HPDE6-E6E7 (cell line): ENCODE data around the gene RTL1.

Experiments used
- DNase-seq: peaks from one replicate; pipeline ENCODE4 v3.0.0; 2011; ENCODE audit warnings: missing footprints; ENCODE audit errors: extremely low spot score

Gene RTL1

DNA sequence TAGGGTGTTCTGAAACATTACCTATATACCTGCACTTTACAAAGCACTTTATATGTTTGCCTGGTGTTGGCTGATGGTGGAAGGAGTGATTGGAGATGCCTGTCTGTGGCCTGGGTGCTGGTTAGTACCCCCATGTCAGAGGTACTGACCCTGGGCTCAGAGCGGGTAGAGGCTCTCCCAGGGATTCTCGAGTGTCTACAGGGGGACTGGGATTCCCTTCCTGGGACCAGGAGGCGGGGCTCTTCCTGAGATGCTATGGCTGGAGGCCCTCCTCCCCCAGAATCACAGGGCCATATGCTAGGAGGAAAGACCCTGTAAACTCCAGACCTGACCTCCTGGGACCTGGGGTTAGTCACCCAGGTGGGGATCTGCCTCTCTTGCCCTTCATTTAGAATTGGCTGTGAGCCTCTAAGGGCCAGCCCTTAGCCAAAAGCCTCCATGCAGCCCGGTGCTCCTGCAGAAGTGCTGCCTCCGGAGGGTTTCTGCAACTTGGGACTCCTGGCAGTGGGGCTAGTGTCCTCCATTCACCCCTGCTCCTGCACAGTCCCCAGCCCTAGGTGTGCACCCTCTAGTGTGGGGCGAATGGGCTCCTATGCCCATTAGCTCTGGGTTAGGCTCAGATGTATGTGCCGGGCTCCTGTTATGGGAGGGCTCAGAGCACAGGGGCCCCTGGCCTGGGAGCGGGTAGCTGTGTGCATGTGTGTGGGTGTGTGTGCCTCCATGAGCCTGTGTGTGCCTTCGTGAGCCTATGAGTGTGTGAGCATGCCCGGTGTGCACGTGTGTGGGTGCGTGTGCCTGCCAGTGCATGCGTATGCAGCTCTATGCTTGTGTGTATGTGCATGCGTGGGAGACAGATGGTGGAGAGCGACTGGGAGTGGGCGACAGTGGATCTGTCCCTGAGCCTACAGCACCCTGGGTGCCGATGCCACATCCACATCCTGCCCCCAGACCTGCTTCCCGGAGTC is 36.6 kb downstream of the RTL1 start:
- DNase-seq: no peak

DNA sequence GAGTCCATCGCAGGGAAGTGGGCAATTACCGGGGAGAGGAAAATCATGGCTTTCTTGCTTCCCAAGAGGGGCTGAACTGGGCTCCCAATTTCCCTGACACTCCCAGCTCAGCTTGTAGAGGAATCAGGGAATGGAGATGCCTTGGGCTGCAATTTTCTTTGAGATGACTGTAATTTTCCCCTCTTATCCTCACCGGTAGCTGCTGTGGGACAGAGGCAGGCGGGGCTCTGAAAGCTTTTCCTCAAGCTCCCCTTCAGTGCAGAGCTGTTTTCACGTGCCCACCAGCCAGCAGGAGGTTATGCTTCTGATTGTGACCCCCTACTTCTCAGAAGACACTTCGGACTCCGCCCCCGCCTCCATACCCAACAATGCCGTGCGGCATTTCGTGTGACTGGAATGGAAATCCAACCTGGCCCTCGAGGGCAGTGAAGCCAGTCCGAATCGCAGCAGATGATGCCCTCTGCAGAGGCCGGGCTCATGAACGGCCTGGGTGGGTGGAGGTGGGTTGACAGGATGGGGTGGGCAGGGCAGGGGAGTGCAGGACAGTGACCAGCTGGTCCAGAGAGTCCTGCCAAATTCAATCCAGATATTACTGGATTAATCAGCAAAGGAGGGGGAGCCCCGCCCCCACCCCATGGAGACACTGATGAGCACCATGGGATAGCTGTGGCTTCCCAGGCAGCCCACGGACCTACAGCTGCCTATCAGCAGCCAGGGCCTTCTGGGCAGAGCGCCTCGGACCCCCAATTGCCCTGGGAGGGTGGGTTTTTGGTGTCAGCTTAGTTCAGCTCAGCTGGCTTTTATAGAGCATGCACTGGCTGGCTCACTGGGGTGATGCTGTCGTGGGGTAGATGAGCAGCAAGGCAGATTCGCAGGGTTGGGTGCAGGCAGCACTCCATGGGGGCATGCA is 37.6 kb downstream of the RTL1 start:
- no peak for DNase-seq

DNA sequence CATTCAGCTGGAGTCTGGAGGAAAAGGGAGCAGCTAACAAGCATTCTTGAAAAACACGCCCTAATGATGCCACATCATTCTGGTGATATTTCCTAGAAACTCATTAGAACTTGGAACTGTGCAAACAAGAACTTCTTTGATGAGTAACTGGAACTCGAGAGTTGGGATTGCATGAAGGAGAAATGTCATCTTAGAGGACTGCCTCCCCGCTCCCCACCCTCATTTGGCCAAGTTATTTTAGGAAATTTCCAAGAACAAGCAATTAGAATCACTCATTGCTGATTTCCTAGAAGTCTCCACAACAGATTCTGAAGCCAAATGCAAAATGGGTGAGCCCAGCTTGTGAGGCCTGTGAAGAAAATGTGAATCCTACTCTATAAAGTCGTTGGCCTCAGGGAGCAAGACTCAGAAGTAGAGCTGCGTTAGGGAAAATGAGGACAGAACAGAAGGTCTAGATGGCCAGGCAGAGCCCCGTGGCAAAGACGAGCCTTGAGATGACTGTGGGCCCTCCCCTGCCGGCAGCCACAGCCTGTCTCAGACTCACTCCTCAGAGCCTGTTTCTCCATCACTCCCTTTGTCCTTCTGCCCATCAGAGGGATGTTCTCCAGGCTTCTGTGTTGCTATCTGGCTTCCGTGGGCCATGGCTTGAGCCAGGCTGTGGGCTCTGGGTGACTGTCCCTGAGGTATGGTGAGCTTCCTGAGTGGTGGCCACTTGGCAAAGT is 38.4 kb downstream of the RTL1 start:
- no peak for DNase-seq

DNA sequence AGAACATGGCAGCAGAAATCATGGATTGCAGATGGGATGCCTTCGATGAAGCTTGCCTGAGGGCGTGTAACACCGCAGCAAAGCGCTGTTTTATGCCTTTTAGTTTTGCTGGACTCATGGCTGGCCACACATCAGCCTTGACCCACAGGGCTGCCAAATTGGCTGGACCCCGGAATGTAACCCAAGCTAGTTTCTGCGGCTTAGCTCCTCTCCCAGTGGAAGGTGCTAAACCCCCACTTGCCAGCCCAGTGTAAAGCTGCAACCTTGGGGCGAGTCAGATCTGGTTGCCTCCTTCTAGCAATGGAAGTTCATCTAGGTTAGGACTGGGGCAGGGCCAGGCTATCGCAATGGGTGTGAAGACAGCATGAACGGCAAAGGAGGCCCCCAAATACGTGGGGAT is 39.3 kb downstream of the RTL1 start:
- no peak for DNase-seq

DNA sequence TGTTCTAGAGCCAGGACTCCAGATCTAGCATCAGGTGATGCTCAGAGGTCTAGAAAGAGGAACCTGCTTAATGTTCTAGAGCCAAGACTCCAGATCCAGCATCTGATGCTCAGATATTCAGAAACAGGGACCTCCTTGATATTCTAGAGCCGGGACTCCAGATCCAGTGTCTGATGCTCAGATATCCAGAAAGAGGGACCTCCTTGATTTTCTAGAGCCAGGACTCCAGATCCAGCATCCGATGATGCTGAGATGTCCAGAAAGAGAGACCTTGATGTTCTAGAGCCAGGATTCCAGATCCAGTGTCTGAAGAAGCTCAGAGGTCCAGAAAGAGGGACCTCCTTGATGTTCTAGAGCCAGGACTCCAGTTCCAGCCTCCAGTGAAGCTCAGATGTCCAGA is 40.7 kb downstream of the RTL1 start:
- no peak for DNase-seq

DNA sequence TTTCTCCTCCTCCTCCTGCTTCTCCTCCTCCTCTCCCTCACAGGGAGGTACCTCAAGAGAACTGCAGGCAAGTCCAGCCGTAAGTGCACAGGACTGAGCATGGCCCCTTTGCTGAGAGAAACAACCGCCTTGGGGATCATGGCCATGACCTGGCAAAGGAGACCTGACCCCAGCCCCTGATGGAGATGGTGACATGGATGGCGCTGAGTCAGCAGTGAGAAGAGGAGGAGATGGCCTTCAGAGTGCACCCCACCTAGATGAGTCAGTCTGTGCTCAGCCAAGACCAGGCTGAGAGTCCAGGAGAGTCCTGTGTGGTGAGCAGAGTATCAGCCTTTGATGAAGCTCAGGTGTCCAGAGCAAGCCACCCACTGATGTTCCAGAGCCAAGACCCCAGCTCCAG is 41.2 kb downstream of the RTL1 start:
- no peak for DNase-seq

DNA sequence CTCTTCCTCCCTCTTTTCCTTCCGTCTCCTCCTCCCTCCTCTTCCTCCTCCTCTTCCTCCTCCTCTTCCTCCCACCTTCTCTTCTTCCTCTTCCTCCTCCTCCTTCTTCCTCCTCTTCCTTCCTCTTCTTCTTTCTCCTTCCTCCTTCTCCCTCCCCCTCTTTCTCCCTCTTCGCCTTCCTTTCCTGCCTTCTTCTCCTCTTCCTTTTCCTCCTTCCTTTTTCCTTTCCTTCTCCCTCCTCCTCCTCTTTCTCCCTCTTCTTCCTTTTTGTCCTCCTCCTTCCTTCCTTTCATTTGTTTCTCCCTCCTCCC is 41.6 kb downstream of the RTL1 start:
- no peak for DNase-seq

DNA sequence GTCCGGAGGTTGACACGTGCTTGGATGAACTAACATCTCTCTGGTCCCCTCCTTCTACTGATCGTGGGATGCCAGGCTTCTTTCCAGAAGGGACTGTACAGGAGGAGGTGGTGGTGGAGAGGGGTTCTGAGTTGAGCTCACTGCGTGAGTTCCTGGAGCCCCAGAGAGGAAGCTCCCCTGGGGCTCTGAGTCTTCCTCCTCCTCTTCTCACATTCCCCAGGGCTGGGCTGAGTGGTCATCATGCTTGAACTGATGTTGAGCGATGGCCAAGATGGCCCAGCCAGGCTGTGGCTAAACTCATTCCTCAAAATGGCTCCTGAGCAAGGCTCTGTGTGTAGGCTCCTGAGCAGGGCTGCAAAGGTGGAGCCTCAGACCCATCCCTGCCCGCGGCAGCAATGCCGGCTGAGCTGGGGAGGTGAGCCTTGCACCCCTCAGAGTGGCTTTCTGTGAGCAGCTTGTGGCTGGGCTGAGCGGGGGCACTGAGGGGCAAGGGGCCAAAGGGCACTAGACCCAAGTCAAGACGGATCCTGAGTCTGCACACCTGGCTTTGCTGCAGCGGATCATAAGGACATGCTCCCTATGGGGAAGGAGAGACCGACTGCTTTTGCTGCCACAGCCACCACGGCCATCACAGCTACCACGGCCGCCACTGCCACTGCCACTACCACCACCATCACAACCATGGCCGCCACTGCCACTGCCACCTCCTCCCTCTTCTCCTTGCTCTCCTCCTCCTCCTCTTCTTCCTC is 42.2 kb downstream of the RTL1 start:
- DNase-seq: no peak

DNA sequence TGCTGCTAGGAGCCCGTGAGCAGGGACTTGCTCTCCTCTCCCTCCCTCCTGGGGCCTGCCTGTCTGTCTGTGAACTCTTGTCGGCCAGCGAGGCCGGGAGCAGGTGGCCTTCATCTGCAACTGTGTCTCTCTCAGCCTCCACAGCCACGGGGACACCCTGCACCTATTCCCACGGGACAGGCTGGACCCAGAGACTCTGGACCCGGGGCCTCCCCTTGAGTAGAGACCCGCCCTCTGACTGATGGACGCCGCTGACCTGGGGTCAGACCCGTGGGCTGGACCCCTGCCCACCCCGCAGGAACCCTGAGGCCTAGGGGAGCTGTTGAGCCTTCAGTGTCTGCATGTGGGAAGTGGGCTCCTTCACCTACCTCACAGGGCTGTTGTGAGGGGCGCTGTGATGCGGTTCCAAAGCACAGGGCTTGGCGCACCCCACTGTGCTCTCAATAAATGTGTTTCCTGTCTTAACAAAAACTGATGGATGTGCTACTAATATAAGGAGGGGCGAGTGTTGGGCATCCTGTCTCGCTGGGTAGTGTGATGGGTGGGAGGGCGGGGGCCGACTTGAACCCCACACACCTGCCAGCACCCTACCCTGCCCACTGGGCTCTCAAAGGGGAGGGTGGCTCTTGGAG is 42.9 kb downstream of the RTL1 start:
- DNase-seq: no peak

DNA sequence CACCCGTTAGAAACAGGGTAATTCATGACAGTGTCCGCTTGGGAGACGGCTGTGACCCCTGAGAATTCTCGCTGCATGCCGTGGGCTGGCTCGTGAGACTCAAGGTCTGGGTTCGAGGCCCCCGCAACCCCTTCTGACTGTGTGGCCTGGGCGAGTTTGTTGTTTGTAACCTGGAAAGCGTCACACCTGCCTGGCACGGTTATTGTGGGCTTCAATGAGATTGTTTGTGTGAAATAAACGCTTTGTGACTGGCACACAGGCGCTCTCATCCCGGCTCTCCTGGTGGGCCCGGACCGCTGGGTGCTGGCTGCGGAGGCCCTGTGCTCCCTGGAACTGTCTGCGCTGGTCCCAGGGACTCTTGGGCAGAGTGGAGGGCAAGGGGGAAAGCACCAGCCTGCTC is 43.7 kb downstream of the RTL1 start:
- DNase-seq: no peak

DNA sequence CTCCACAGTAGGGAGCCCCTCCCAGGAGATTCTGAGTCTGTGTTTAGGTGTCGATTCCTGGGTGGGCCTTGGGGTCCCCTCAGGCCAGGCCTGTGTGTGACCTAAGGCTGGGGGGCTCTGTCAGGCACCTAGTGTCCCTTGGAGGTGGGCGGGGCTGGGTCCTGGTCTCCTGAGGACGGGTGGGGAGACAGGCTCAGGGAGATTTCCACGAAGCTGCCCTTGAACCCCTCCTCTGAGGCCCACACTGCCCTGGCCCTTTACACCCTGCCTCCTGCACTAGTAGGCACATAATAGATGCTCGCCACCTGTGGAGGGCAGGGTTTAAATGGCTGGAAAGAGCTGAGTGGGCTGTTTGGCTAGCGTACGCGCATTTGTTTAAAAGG is 44.7 kb downstream of the RTL1 start:
- no peak for DNase-seq

DNA sequence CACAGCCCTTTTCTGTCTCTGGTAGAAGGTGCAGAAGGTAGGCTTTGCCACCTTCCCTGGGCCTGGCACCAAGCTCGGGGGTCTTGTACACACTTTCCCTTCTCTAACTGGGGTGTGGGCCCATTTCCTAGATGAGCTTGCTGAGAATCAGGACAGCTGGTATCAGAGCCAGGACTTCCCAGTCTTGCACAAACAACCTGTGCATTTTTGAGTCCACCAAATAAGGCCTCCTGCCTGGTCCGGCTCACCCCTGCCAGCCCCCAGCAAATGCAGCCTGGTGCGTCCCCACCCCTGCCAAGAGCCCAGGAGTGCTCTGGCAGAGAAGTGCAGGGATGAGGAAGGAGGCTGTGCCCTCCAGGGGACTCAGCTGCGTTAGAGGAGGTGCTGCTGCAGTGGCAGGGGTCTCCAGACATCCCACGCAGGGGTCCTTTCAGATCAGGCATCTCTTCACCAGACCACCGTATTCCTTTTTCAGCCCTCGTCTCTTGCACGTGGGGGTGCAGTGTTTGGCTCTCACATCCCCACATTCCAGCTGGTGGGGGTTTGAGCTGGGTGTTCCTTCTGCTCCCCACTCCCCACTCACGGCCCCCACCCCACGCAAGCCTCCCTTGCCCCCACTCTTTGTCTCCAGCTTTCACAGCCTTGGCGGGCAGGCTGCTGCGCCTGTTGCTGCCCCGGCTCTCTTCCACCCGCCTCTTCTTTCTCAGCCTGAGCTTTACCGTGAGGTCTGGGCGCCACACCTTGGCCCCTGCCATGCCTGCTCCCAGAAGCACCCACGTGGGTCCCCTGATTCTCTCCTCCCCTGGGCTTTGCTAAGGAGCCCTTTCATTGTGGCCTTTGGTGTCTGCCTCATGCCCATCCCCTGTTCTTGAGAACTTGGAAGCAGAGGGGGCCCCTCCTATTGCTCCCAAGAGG is 45.3 kb downstream of the RTL1 start:
- no peak for DNase-seq

DNA sequence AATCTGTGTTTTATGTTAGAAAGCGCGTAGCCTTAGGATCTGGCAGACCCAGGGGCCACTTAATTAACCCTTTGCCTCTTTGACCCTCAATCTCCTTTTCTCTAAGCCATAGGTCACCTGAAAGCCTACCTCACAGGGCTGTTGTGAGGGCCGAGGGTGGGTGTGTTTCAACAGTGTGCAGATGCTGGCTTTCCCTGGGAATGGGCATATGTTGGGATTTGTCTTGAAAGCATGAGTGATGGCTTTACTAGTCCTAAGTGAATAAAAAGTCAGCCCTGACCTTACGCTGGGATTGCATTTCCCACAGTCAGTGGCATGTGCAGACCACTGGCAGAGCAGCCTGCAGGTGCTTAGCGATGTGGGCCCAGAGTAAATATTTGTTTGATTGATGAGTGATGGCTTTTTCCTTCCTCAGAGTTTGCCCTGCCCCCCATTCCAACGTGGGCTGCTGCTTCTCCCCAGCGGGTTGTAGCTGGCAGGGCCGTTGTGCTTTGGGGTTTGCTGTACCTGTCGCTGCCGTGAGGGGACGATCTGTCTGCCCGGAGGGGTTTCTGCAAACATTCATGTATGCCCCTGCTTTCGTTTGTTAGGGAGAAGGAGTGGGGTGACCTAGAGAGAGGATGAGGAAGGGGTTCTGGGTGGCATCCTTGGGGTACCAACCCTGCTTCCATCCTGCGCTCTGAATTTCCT is 46.1 kb downstream of the RTL1 start:
- DNase-seq: no peak

DNA sequence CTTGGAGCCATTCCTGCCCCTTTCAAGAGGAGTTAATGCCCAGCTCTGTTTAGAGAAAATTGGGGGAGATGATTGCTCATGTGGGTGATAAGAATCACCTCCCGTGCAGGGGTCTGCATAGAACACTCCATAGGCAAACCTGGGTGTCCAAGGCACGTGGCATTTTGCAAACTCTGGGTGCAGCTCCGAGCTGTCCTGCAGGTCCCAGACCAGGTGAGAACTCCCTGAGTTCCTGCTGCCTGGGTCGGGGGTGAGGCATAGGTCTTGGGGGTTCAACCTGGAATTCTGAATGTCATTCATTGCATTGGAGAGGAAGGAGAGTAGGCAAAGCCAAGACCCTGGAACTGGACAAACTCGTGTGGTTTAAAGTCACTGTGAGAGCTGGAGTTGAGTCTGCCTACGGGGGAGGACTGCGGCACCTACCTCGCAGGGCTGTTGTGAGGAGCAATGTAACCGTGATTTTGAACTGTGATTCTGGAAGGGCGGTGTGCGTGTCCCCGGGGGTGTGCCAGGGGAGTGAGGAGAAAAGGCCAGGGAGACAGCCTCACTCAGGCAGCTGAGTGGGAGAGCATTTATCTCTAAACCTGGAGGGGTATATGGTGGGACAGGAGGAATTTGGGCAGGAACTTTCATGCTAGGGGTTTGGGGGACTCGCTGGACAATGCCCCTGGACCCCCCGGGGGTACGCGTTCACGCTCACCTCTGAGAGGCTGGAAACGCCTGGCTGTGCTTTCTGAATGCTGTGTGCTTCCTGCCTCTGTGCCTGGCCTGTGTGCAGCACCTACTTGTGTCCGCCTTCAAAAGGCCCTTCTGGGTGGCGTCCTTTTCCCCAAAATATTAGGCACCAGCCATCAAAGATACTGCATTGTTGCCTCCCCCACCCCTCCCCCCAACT is 47.2 kb downstream of the RTL1 start:
- DNase-seq: no peak

DNA sequence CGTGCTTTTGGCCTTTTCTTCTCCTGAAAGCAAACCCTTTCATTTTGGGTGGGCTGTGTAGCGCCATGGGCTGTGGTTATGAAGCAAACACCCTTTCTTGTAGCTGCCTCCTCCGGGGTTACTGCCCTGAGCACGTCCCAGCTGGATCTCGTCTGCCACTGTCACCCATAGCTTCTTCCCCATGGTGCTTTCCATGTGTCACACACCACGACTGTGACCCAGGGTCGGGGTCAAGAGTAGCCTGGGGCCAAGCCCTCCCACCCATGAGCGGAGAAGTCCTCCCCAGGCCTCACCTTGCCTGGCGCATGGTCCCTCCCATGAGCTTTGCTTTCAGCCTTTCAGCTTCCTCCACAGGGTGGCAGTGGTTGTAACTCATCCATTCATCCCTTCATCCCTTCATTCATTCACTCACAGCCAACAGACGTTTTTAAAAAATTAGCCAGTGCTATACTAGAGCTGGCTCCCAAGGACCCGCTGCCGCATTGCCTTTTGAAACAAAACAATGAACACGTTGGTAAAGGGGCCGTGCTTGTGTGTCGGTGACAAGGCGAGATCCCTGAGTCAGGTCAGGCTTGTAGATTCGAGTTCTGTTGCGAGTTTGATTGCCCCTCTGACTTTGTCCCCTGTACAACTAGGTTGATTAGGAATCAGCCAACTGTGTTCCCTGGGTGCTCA is 48.1 kb downstream of the RTL1 start:
- DNase-seq: no peak

DNA sequence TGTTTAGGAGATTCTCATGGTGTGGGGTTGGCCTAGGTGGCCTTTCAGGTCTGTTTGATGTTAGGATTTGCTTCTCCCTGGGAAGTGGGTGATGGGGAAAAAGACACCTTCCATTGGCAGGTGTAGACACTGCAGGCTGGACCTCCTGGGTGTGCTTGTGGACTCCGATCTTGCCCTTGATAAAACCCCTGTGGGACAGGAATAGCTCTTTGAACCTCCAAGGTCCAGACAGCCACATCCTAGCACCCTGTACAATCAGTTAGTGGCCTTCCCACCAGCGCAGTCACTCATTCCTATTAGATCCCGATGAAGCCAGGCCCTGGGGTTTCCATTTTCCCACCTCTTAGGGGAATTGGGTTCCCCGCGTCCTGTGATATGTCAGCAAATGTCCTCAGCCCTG is 49.1 kb downstream of the RTL1 start:
- no peak for DNase-seq

DNA sequence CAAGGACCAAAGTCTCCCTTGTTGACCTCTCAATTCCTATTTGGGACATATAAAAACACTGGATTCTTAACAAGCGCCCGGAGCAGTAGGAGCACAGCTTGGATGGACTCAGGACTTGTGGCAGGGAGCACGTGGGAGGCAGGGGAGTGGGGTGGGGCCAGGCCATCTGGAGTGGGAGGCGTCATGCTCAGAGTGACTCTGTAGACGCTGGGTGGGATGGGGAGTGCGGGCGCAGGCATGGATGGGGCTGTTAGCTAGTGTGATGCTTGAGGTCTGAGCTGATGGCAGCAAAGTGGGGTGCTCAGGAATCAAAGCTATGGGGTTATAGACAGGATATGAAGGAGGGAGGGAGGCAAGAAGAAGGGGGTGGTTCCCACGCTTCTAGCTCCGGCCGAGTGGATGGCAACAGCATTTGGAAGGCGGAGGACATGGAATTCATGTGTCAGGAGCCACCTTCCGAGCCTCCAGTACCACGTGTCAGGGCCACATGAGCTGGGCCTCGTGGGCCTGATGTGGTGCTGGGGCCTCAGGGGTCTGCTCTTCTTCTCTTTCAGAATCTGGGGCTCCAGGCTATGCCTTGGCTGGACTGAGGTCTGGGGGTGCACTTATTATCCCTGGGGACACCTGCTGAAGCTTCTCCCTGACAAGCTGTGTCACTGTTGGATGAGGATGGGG is 51.4 kb downstream of the RTL1 start:
- no peak for DNase-seq
